Hepatocyte (in vitro differentiated cells): ENCODE data around the gene DMD. TPM values are rescaled to one million over a fixed set of nuclear protein-coding genes. Genes with fewer than 3 reads are reported as not detected.
A peak's percentile ranks its signal among the peaks of the same experiment; 100 is the strongest.
"Not testable (repeated sequence)": the region's sequence is repeated elsewhere in the genome, so short reads cannot be mapped to it uniquely, and the experiment has no call there.

ENCODE experiments used
- DNase-seq: peaks from one replicate; pipeline ENCODE4 v3.0.0-alpha.2; 2016; ENCODE audit warnings: low spot score
- H2AFZ ChIP-seq: fragments of 200-600 bp; sonication (generic); 2 replicates; pipeline ENCODE4 v1.6.0; 2016; ENCODE audit warnings: antibody characterized with exemption, mild to moderate bottlenecking
- H3K27ac ChIP-seq: fragments of 200-600 bp; sonication (generic); 2 replicates; pipeline ENCODE4 v1.5.1; 2016; ENCODE audit warnings: mild to moderate bottlenecking
- H3K27me3 ChIP-seq: fragments of 200-600 bp; sonication (generic); 2 replicates; pipeline ENCODE4 v1.6.1; 2016
- H3K36me3 ChIP-seq: fragments of 200-600 bp; sonication (generic); replicated peaks from 2 replicates; pipeline ENCODE4 v1.5.1; 2016; ENCODE audit warnings: low read depth; ENCODE audit not compliant: insufficient read depth
- H3K4me1 ChIP-seq: fragments of 200-600 bp; sonication (generic); 2 replicates; pipeline ENCODE4 v1.5.1; 2016; ENCODE audit warnings: mild to moderate bottlenecking, moderate library complexity; ENCODE audit not compliant: insufficient read depth
- H3K4me2 ChIP-seq: fragments of 200-600 bp; sonication (generic); 2 replicates; pipeline ENCODE4 v1.6.0; 2016
- H3K4me3 ChIP-seq: fragments of 200-600 bp; sonication (generic); 2 replicates; pipeline ENCODE4 v1.5.1; 2016; ENCODE audit warnings: mild to moderate bottlenecking
- H3K79me2 ChIP-seq: fragments of 200-600 bp; sonication (generic); 2 replicates; pipeline ENCODE4 v1.6.0; 2017; ENCODE audit warnings: mild to moderate bottlenecking
- H3K9me2 ChIP-seq: fragments of 200-600 bp; sonication (generic); replicated peaks from 2 replicates; pipeline ENCODE4 v1.6.0; 2017; ENCODE audit warnings: mild to moderate bottlenecking; ENCODE audit not compliant: insufficient read depth
- H3K9me3 ChIP-seq: fragments of 200-600 bp; sonication (generic); 2 replicates; pipeline ENCODE4 v1.5.1; 2016; ENCODE audit warnings: low read depth, mild to moderate bottlenecking
- H4K20me1 ChIP-seq: fragments of 200-600 bp; sonication (generic); 2 replicates; pipeline ENCODE4 v1.6.0; 2016; ENCODE audit warnings: mild to moderate bottlenecking; ENCODE audit not compliant: insufficient read depth, poor library complexity, severe bottlenecking
- CTCF ChIP-seq: fragments of 200-600 bp; sonication (generic); IDR thresholded peaks from 2 replicates; pipeline ENCODE4 v1.5.1; 2016; ENCODE audit warnings: antibody characterized with exemption, mild to moderate bottlenecking; ENCODE audit not compliant: poor library complexity
- EZH2 ChIP-seq: fragments of 200-600 bp; sonication (generic); IDR thresholded peaks from 2 replicates; pipeline ENCODE4 v1.6.1; 2016; ENCODE audit warnings: antibody characterized with exemption, mild to moderate bottlenecking, borderline replicate concordance
- EZH2phosphoT487 ChIP-seq: fragments of 200-600 bp; sonication (generic); IDR thresholded peaks from one replicate; pipeline ENCODE4 v1.6.1; 2018; ENCODE audit warnings: antibody characterized with exemption, mild to moderate bottlenecking, low read depth, moderate library complexity; ENCODE audit not compliant: unreplicated experiment, severe bottlenecking
- WGBS: methylation state at CpG from one replicate; pipeline ENCODE4 v1.1.6; 2016; ENCODE audit warnings: low lambda C conversion rate; ENCODE audit errors: missing lambda C conversion rate; 5-methylcytosine and 5-hydroxymethylcytosine counted together
- polyA plus RNA-seq: library from polyadenylated mRNA; unstranded; fragments of >200 nt; fragmentation: Nextera tagmentation; extraction: Ambion mirVana; gene quantifications from 2 replicates; pipeline ENCODE4 v1.2.1, GENCODE V29; 2016
- total RNA-seq: library from RNA; depleted of rRNA; stranded (reverse); fragments of >200 nt; gene quantifications from 2 replicates; pipeline ENCODE4 v1.2.3, GENCODE V29; 2014

Gene DMD
- total and polyA plus RNA-seq, 2 experiments from 2014 or later = 14.2 to 27.8 TPM

- Histone ChIP-seq H4K20me1 (no peaks in the 10 kb centered on the region), H3K9me3 (no peaks in the 10 kb centered on the region), H2AFZ (no peak overlapping the region), H3K27ac (no peak overlapping the region), H3K36me3 (no peaks in the 10 kb centered on the region), H3K79me2 (no peaks in the 10 kb centered on the region), H3K27me3 (no peaks in the 10 kb centered on the region), H3K4me1 (no peaks in the 10 kb centered on the region), H3K4me2 (no peak overlapping the region), H3K9me2 (no peaks in the 10 kb centered on the region), H3K4me3 (no peak overlapping the region)
- DNase-seq = no peak
- WGBS = 87% methylated on average over 11 of the region's 11 CpGs
- TF ChIP-seq EZH2phosphoT487 (no peak), CTCF (no peak), EZH2 (no peak)
Observed at GRCh38 chrX:31471229-31471628, 1740.1 kb downstream of the DMD start.

GRCh38 chrX:31470753-31471152, 1740.6 kb downstream of the DMD start:
- not testable (repeated sequence) for H3K4me2 ChIP-seq, H3K79me2 ChIP-seq, H3K36me3 ChIP-seq, H3K9me3 ChIP-seq, H4K20me1 ChIP-seq, H3K4me3 ChIP-seq, H2AFZ ChIP-seq, H3K27ac ChIP-seq, H3K27me3 ChIP-seq, H3K9me2 ChIP-seq, H3K4me1 ChIP-seq
- peak; percentile 8 for DNase-seq
- 80% methylated on average over 7 of the region's 7 CpGs for WGBS

- Histone ChIP-seq H3K4me2 (no peak overlapping the region), H2AFZ (no peak overlapping the region), H3K9me3 (no peaks in the 10 kb centered on the region), H3K79me2 (no peaks in the 10 kb centered on the region), H3K4me1 (no peaks in the 10 kb centered on the region), H4K20me1 (no peaks in the 10 kb centered on the region), H3K27me3 (no peaks in the 10 kb centered on the region), H3K36me3 (no peaks in the 10 kb centered on the region), H3K27ac (no peak overlapping the region), H3K9me2 (no peaks in the 10 kb centered on the region), H3K4me3 (no peak overlapping the region)
- no peak for DNase-seq
- TF ChIP-seq EZH2 (no peak), EZH2phosphoT487 (no peak), CTCF (no peak)
- WGBS = 55% methylated on average over 4 of the region's 4 CpGs
Observed at GRCh38 chrX:31464306-31464915, 1746.9 kb downstream of the DMD start.

GRCh38 chrX:31461266-31461665, 1750.1 kb downstream of the DMD start:
- H3K27ac ChIP-seq = no peak overlapping the region
- TF ChIP-seq EZH2 (no peak), CTCF (no peak), EZH2phosphoT487 (no peak)
- H3K4me1 ChIP-seq = no peaks in the 10 kb centered on the region
- no peaks in the 10 kb centered on the region for H3K9me2 ChIP-seq
- H3K9me3 ChIP-seq = no peaks in the 10 kb centered on the region
- no peak overlapping the region for H3K4me3 ChIP-seq
- no peak overlapping the region for H3K4me2 ChIP-seq
- no peaks in the 10 kb centered on the region for H3K27me3 ChIP-seq
- H4K20me1 ChIP-seq = no peaks in the 10 kb centered on the region
- no peak overlapping the region for H2AFZ ChIP-seq
- H3K36me3 ChIP-seq = no peaks in the 10 kb centered on the region
- no peaks in the 10 kb centered on the region for H3K79me2 ChIP-seq
- no peak for DNase-seq
